Measurements from ENCODE around the gene INO80.
"Not testable (repeated sequence)": the region's sequence is repeated elsewhere in the genome, so short reads cannot be mapped to it uniquely, and the experiment has no call there.

Gene INO80, protein sequence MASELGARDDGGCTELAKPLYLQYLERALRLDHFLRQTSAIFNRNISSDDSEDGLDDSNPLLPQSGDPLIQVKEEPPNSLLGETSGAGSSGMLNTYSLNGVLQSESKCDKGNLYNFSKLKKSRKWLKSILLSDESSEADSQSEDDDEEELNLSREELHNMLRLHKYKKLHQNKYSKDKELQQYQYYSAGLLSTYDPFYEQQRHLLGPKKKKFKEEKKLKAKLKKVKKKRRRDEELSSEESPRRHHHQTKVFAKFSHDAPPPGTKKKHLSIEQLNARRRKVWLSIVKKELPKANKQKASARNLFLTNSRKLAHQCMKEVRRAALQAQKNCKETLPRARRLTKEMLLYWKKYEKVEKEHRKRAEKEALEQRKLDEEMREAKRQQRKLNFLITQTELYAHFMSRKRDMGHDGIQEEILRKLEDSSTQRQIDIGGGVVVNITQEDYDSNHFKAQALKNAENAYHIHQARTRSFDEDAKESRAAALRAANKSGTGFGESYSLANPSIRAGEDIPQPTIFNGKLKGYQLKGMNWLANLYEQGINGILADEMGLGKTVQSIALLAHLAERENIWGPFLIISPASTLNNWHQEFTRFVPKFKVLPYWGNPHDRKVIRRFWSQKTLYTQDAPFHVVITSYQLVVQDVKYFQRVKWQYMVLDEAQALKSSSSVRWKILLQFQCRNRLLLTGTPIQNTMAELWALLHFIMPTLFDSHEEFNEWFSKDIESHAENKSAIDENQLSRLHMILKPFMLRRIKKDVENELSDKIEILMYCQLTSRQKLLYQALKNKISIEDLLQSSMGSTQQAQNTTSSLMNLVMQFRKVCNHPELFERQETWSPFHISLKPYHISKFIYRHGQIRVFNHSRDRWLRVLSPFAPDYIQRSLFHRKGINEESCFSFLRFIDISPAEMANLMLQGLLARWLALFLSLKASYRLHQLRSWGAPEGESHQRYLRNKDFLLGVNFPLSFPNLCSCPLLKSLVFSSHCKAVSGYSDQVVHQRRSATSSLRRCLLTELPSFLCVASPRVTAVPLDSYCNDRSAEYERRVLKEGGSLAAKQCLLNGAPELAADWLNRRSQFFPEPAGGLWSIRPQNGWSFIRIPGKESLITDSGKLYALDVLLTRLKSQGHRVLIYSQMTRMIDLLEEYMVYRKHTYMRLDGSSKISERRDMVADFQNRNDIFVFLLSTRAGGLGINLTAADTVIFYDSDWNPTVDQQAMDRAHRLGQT (N-terminal part only)

DNA sequence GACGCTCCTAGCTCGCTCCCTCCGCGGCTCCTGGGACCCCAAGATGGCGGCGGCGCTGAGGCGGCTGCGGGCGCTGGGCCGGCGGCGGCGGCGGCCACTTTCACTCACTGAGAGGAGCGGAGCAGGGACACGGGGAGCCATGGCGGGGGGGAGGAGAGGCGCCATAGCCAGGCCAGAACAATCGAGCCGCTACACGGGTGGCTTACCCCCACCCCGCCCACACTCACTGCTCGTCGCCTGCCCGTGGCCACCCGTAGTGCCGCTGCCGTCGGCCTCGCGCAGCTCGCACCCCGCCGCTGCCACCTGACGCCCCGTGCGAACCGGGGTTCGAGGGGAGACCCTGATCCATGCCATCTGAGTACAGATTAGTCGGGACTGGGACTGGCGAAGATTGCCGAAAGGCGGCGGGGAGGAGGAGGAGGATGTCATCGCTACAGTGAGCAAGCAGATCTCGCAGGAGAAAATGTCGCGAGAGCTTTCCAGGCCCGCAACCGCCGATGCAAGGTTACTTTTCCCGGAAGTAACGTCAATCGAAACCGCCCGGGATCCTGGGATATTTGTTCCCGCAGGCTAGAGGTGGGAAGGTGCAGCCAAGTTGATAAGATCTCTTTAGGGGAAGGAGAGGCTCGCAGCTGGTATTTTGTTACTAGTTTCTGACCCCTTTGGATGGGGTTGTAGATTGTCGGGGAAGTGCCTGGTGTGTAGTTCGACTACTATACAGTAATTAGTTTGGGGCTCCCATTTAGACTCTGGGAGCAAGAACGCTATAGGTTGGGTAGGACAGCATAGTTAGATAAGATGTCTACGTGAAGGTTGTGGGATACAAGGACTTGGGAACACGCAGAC lies at the start of gene INO80:
TSS of gene INO80 (minus strand) at position 165 of the 846 bp plus-strand sequence. CDS start 19,970 bp downstream, outside the sequence.
- peak; percentile 80 for DNase-seq (ENCODE audit: low spot score)

DNA sequence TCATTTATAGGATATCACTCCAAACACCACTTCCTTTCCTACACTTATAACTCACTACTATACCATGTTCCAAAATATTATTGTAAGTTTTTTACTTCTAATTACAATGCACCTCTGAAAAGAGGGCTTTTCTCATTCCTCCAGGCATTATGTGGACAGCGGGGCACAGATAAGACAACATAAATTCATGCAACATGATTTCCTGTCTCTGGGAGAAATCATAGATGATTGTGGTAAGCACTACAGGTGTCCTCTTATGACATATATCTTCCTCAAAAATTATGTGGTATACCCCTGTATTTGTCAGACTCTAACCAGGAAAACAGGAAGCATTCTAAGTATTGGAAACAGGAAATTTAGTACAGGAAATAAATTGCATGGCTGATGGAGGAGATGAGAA lies 45.7 kb upstream of the INO80 start:
- DNase-seq (ENCODE audit: low spot score), result no peak

DNA sequence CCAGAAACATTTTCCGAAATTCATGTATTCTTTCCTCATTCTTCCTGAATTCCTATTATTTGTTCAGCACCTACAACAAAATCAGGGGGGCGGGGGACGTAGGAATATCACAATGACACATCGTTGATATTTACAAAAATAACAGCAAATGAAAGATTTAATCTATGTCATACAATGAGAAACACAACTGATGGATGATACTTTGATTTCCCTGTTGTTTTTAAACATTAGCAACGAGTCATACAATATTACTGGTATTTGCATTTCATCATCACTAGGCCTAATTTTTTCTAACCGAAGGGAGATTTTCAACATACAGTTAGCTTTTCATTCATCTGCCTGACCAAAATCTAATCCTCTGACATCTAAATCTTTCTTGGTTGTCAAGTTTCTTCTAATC lies 45.3 kb upstream of the INO80 start:
- no peak for DNase-seq (ENCODE audit: low spot score)

DNA sequence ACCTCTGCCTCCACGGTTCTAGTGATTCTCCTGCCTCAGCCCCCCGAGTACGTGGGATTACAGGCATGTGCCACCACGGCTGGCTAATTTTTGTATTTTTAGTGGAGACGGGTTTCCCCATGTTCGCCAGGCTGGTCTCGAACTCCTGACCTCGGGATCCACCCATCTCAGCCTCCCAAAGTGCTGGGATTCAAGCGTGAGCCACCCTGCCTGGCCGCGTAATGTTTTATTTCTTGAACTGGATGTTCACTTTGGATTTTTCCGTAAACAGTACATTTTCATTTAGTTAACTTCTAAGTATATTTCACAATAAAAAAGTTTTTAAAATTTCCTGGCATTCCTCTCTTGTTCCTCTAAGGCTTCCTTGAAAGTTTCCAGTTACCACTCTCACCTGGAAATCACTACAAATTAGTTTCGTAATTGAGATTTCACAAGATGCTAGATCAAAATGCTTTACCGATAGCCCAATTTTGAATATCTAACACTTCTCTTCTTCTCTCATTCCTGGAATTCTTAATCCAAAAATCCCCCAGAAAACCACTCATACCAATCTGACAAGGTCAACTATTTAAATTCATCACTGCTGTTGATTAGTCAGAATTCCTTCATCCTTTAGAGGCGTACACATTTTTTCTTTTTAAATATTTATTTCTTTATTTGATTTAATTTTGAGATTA lies 44.7 kb upstream of the INO80 start:
- DNase-seq (ENCODE audit: low spot score), result no peak

DNA sequence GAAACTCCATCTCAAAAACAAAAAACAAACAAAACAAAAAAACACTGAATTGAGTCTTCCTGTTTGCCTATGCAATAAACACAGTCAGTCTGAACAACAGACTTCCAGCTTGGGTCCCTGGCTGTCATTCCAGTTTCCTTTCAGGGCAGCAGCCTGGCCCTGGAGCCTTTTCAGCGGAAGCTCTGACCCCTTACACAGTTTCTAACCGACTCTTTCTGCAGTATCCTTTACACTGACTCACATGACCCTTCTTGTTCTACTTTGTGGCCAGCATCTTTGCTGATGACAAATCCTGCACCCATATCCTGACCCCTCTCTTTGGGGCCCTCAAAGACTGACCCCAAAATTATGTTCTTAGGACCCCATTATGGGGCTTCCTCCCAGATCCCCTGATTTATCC lies 38.3 kb upstream of the INO80 start:
- no peak for DNase-seq (ENCODE audit: low spot score)

DNA sequence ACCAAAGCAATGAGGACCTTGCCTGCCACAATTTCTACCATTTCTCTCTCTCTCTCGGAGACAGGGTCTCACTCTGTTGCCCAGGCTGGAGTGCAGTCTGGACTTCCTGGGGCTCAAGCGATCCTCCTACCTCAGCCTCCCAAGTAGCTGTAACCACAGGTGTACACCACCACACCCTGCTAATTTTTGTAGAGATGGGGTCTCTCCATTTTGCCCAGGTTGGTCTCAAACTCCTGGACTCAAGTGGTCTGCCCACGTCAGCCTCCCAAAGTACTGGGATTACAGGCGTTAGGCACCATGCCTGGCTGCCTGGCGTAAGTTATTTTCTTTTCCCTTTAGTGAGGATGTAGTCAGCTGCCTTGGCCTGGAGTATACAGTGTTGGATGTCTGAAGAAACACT lies 37.7 kb upstream of the INO80 start:
- DNase-seq (ENCODE audit: low spot score), result no peak

DNA sequence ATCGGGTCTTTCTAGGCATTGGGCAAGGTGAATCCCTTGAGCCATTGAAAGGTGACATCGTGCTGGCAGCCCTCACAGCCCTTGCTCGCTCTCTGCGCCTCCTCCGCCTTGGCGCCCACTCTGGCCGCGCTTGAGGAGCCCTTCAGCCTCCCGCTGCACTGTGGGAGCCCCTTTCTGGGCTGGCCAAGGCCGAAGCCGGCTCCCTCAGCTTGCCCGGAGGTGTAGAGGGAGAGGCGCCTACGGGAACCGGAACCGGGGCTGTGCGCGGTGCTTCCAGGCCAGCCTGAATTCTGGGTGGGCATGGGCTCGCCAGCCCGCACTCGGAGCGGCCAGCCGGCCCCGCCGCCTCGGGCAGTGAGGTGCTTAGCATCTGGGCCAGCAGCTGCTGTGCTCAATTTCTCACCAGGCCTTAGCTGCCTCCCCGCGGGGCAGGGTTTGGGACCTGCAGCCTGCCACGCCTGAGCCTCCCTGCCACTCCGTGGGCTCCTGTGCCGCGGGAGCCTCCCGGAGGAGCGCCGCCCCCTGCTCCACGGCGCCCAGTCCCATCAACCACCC lies 35.4 kb upstream of the INO80 start:
- DNase-seq (ENCODE audit: low spot score), result no peak

DNA sequence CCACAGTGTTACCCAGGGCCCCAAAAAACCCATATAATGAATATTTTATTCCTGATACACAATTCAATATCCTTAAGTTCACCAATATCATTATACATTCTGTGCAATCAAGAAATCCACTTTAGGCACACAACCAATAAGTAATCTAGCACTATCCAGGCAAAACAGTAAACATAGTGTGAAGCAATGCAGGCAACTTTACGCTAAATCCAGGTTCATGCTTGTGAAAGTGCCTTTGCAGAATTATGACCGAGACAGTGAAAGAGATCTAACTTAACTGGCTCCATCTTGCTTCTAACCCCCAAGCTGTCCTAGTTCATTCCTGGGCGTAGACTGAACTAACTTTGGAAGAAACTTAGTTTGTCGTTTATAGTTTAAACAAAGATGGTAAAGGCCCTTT lies 34.2 kb upstream of the INO80 start:
- no peak for DNase-seq (ENCODE audit: low spot score)

DNA sequence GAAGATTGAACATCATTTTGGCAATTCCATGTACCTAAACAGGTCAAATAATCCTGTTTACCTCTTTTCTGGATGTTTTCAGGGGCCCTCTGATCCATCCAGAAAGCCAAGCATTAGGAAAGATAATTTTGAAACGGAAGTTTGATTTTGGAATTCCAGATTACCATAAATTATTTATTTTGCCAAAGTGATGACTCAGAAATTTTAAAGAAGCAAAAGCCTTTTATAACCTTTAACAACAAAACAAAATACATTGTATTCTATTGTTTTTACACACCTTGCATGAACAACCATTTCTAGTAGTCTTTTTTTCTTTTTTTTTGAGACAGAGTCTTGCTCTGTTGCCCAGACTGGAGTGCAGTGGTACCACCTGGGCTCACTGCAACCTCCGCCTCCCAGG lies 32.0 kb upstream of the INO80 start:
- no peak for DNase-seq (ENCODE audit: low spot score)

DNA sequence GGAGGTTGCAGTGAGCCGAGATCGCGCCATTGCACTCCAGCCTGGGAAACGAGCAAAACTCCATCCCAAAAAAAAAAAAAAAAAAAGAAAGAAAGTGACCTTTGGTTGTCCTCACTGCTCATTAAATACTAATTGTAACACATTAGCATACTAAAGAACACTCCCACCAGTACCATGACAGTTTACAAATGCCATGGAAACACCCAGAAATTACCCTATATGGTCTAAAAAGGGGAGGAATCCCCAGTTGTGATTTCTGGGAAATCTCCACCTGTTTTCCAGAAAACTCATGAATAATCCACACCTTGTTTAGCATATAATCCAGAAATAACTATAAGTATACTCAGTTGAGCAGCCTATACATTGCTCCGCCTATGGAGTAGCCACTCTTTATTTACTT lies 23.5 kb upstream of the INO80 start:
- no peak for DNase-seq (ENCODE audit: low spot score)

DNA sequence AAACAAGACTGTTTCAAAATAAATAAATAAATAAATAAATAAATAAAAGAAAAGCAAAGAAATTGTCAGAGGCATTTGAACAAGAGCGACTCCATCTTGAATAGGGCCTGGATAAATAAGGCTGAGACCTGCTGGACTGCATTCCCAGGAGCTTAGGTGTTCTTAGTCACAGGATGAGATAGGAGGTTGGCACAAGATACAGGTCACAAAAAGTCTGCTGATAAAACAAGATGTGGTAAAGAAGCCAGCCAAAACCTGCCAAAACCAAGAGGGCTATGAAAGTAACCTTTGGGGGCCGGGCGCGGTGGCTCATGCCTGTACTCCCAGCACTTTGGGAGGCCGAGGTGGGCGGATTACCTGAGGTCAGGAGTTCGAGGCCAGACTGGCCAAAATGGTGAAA lies 23.0 kb upstream of the INO80 start:
- not testable (repeated sequence) for DNase-seq (ENCODE audit: low spot score)

DNA sequence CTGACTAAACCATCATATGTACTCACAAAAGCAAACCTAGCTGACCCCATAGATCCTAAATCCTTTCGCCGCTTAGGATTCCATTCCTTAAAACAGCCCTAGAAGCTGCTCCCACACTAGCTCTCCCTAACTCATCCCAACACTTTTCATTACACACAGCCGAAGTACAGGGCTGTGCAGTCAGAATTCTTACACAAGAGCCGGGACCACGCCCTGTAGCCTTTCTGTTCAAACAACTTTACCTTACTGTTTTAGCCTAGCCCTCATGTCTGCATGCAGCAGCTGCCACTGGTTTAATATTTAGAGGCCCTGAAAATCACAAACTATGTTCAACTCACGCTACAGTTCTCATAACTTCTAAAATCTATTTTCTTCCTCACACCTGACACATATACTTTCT lies 19.5 kb upstream of the INO80 start:
- not testable (repeated sequence) for DNase-seq (ENCODE audit: low spot score)

DNA sequence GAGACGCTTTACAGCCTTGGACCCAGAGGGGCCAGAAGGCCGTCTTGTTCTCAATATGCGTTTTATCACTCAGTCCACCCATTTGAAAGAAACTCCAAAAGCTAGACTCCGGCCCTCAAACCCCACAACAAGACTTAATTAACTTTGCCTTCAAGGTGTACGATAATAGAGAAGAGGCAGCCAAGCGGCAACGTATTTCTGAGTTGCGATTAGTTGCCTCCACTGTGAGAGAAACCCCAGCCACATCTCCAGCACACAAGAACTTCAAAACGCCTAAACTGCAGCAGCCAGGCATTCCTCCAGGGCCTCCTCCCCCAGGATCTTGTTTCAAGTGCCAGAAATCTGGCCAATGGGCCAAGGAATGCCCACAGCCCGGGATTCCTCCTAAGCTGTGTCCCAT lies 17.4 kb upstream of the INO80 start:
- no peak for DNase-seq (ENCODE audit: low spot score)

DNA sequence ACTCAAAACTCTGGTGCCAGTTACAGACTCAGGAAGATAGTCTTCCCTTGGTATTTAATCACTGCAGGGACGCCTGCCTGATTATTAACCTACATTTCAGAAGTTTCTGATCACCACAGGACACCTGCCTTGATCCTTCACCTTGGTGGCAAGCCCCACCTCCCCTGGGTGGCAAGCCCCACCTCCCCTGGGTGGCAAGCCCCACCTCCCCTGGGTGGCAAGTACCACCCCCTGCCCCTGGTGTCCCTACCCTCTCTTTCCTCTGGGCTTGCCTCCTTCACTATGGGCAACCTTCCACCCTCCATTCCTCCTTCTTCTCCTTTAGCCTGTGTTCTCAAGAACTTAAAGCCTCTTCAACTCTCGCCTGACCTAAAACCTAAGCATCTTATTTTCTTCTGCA lies 16.0 kb upstream of the INO80 start:
- not testable (repeated sequence) for DNase-seq (ENCODE audit: low spot score)

DNA sequence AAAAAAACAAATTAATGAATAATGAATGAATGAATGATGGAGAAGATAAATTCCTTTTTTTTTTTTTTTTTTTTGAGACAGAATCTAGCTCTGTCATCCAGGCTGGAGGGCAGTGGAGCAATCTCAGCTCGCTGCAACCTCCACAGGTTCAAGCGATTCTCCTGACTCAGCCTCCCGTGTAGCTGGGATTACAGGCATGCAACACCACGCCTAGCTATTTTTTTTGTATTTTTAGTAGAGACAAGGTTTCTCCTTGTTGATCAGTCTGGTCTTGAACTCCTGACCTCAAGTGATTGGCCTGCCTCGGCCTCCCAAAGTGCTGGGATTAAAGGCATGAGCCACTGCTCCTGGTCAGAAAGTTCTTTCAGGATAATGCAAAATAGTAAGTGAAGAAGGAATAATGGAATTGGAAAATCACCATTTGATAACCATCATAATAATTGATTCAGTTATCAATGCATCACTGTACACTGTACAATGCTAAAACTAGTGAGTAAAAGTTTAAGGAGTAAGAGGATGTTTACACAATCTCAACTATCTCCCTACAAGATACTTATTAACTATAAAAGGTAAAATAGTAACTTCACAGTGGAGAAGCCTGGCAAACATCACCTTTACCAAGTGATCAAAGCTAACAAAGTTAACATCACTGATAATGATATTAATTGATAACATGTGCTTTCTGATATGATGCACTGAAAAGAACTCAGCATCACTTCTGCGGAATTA lies 12.3 kb upstream of the INO80 start:
- DNase-seq (ENCODE audit: low spot score), result no peak

DNA sequence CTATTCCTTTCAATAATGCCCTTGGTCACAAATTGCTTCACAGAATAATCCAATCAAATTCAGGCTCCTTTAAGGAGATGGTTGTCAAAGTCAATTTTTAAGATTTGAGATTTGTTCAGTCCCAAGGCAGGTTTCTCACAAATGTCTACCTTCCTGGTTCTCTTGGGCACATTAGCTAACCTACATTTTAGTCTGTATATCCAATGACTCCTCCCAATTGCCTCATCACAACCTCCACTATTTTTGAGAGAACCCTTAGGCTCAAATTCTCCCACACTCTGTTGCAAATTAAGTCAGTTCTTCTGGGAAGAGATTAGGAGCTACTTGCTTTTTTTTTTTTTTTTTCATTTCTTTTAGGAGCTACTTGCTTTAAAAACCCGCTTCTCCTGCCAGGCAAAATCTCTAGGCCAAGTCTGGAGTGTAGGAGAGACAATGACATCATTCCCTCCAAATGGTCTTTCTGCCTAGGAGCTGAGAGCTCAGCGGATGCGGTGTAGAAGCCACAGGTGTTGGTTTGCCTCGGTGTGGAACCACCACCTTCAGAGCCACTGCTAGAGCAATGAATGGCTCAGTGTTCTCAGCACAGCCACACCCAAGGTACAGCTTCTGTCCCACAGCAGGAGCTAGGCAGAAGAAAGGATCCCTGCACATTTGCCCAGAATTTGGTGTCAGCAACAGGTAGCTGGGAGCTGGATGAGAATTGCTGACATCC lies 10.0 kb upstream of the INO80 start:
- no peak for DNase-seq (ENCODE audit: low spot score)

DNA sequence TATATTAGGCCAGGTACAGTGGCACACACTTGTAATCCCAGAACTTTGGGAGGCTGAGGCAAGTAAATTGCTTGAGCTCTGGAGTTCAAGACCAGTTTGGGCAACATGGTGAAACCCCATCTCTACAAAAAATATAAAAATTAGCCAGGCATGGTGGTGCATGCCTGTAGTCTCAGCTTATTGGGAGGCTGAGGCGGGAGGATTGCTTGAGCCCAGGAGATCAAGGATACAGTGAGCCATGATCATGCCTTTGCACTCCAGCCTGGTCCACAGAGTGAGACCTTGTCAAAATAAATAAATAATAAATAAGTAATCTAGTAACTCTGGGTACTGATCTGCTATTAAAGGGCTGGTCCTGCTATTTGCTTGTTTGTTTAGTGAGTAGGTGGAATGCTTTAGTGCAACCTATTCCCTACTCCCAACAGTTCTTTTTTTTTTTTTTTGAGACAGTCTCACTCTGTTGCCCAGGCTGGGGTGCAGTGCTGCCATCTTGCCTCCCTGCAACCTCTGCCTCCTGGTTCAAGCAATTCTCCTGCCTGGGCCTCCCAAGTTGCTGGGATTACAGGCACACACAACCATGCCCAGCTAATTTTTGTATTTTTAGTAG lies 9.1 kb upstream of the INO80 start:
- DNase-seq (ENCODE audit: low spot score), result no peak

DNA sequence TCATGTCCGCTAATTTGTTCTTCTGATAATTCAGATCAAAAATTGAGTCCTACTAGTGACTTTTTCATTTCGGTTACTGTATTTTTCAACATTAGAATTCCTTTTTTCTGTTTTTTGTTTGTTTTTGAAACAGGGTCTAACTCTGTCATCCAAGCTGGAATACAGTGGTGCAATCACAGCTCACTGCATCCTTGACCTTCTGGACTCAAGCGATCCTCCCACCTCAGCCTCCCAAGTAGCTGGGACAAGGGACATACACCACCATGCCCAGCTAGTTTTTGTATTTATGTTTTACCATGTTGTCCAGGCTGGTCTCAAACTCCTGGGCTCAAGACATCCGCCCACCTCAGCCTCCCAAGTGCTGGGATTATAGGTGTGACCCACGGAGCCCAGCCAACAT lies 8.0 kb upstream of the INO80 start:
- DNase-seq (ENCODE audit: low spot score), result no peak

DNA sequence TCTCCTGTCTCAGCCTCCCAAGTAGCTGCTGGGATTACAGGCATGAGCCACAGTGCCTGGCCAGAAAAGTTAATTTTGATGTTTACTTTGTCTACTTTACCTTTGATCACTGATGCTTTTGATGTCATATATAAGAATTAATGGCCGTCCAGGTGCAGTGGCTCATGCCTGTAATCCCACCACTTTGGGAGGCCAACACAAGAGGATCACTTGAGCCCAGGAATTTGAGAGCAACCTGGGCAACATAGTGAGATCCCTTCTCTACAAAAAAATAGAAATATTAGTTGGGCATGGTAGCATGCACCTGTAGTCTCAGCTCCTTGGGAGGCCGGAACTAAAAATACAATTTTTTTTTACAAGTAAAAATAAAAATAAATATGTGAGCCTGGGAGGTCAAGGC lies 6.8 kb upstream of the INO80 start:
- DNase-seq (ENCODE audit: low spot score), result no peak
